GM12875 (cell line): ENCODE data around the gene BPIFB1.

ENCODE experiments used
- H3K4me3 ChIP-seq: one replicate; pipeline ENCODE4 v1.5.1; 2011; ENCODE audit warnings: low read depth, low read length, control low read depth
- TF ChIP-seq, protein P1 (sequence below): IDR thresholded peaks from 2 replicates; pipeline ENCODE4 v1.5.1; 2011; ENCODE audit warnings: low read depth, mild to moderate bottlenecking, control low read depth, inconsistent platforms, low read length, moderate library complexity, borderline replicate concordance; ENCODE audit not compliant: insufficient read depth

The BPIFB1 gene

DNA sequence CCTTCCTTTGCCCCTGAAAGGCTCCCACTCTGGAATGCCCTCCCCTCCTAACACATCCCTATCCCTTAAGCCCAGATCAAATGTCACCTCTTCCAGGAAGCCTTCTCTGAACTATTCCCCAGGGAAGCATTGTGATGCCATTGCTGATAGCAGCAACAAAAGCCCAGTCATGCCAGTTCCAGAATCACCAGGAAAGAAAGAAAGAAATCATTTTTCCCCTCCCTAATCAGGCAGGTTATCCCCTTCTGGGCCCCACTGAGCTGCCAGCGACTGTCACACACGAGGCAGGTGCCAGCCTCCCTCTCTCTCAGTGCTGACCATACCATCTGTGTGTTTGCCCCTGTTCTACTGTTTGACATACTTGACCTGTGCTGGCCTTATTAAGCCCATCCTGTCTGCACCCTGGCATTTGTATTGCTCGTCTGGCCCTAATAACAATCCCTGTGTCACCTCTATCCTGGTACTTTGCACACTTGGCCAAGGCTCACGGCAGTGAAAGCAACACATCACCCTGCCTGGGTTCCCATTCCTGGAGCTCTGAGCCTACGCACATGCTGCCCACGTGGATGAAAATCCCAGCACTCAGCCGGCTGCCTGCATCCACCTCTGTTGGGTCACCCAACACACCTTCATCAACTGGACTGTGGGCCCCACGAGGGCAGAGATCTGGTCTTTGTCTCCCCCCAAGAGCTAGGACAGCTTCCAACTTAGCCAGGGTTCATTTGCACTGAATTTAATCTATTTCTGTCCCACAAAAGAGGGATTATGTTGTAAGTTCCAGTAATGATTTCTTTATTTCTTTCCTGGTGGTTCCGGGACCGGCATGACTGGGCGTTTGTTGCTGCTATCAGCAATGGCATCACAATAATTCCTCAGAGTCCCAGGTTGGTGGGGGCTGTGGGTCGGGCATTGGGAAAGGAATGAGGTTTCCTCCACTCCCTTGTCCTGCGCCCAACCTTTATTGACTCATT lies 5.3 kb upstream of the BPIFB1 start:
- TF ChIP-seq, protein P1, sequence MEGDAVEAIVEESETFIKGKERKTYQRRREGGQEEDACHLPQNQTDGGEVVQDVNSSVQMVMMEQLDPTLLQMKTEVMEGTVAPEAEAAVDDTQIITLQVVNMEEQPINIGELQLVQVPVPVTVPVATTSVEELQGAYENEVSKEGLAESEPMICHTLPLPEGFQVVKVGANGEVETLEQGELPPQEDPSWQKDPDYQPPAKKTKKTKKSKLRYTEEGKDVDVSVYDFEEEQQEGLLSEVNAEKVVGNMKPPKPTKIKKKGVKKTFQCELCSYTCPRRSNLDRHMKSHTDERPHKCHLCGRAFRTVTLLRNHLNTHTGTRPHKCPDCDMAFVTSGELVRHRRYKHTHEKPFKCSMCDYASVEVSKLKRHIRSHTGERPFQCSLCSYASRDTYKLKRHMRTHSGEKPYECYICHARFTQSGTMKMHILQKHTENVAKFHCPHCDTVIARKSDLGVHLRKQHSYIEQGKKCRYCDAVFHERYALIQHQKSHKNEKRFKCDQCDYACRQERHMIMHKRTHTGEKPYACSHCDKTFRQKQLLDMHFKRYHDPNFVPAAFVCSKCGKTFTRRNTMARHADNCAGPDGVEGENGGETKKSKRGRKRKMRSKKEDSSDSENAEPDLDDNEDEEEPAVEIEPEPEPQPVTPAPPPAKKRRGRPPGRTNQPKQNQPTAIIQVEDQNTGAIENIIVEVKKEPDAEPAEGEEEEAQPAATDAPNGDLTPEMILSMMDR = no peak

DNA sequence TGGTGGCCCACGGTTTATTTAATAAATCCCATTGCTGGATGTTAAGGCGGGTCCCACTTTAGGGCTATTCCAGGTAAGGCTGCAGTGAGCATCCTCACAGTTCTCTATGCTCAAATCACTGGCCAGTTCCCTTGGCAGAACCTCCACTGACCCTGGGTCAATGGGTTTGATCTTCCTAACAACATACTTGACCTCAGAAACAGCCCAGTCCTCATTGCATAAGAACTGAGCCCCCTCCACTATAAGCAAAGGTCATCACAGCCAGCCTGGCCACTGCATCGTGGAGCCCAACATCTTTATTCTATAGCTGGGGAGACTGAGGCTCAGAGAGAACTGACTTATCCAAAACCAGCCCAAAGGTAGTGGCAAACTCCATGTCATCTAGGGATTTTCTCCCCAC lies 4.3 kb upstream of the BPIFB1 start:
- no peak overlapping the region for H3K4me3 ChIP-seq
- TF ChIP-seq, protein P1 = no peak

More for the DNA sequence above, 5.3 kb upstream of the BPIFB1 start:
- H3K4me3 ChIP-seq = no peak overlapping the region

DNA sequence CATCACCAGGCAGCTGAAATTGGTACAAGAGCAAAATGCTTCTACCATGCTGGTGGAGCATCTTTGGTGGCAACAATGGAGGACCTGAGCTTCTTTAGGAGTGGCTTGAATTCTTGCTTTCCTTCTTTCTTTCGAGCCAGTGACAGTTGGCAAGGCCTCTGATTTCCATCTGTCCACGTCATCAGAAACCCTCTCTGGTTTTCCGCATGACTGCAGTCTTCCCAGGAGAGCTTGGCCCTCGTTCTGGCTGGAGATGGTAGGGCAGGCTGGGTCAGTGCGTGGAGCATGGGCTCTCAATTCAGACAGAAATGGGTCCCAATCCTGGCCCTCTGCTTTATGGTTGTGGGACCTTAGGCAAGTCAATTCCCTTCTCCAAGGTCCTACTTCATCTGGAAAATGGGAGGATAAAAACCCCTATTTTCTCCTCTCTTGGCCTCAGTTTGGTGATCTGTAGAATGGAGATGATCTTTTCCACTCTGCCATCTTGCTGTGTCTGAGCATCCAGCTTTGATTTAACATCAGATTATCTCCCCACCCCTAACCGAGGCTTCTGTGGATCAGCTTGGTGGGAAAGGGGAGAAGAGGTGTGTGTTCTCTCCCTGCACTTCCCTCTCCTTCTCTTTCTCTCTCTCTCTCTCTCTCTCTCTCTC lies 3.6 kb upstream of the BPIFB1 start:
- no peak overlapping the region for H3K4me3 ChIP-seq
- TF ChIP-seq, protein P1 = no peak

DNA sequence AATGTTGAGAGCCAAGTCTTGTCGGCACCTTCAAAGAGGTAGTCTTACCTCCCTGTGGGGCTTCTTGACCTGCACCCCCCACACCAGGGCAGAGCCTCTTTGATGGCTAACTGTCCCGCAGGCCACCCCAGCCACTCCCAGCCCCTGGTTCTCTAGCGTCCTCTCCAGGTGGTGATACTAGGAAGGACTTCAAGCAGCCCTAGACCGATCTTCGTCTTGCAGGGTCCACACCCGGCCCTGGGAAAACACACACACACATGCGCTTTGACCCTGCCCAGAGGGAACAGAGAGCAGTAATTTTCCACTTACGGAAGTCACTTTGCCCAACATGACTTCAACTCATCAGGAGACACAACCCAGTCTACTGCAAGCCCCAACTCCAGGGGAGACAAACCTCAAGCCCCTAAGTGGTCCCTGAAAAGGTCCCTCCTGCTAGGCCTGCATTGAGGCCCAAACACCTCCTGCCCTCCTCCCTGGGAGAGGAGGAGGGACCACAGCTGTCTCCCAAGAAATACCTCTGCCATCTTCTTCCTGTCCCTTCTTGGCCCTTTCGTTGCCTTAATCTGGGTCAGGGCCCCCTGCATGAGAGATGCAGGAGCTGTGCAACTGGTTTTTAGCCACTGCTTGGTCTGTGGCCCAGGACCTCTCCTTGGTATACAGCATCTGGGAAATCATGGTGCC lies 2.9 kb upstream of the BPIFB1 start:
- TF ChIP-seq, protein P1 = no peak
- H3K4me3 ChIP-seq = no peak overlapping the region

DNA sequence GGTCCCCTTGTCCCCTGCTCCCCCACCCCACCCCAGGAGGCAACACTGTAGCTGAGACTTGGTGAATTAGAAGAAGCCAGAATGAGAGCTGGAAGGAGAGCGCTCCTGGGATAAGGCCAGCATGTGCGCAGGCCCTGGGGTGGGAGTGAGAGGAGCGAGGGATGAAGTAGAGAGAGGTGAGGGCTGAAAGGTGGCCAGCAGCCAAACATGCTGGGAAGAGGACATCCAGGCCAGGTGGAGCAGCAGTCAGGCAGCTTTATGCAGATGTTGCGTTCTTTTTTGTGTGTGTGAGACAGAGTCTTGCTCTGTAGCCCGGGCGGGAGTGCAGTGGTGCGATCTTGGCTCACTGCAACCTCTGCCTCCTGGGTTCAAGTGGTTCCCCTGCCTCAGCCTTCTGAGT lies 2.2 kb upstream of the BPIFB1 start:
- no peak overlapping the region for H3K4me3 ChIP-seq
- TF ChIP-seq, protein P1 = no peak

DNA sequence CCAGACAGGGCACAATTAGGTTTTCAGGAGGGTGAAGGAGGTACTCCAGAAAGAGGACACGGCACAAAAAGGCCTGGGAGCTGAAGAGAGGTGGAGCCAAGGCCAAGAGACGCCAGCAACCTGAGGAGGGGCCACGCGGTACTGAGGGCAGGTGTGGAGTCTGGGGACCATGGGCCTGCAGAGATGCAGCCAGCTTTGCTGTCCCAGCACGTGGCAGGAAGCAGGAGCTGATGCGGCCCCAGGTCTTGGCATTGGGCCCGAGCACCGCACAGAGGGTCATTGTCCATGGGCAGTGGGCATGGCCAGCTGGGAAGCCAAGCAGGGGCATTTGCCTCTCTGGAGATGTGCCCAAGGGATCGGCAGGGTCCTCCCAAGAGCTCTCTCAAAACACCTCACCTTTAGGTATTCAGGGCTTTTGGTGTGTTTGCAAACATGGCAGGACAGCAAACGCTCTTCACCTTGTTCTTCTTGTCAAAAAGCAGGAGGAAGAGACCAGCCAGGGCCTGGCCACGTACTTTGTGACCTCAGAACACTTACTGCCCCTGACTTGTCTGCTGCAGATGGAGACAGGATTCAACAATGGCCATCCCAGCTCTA lies 1.4 kb upstream of the BPIFB1 start:
- no peak overlapping the region for H3K4me3 ChIP-seq
- TF ChIP-seq, protein P1 = no peak
